ENCODE data around the gene SLC22A2.
"Not testable (repeated sequence)": the region's sequence is repeated elsewhere in the genome, so short reads cannot be mapped to it uniquely, and the experiment has no call there.

SLC22A2 gene

DNA sequence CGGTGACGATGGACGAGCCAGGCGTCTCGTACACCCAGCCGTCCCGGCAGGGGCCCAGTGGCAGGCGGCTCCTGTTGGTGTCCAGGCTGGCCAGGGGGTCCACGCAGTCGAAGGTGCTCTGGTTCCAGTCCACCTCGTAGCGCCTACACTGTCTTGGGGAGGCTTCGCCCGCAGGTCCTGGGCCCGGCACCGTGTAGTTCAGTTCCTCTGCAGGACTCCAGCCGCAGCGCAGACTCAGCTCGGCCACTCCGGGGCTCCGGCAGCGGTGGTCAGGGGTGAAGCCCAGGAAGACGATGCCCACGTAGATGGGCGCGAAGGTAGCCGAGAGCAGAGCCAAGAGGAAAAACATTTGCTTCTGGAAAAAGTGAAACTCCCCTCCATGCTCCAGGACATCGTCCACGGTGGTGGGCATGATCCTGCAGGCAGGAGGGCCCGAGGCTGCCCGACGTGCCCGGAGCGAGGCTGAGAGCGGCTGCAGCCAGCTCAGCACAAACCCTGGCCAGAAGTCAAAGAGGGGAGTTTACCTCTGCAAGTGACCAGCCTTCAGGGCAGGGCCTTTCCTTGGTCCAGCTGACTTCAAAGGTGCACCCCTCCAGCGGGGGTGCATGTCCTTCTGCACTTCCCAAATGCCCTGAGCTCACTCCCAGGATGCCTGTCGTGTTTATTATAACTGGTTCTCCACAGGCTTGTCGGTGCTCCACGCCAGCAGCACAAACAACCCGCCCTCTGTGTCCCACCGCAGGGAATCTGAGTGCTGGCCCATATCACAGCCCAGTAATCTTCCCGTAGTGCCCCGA lies at the start of gene SLC22A2:
Gene SLC22A2 (minus strand): TSS at position 476 of the 797 bp plus-strand sequence. CDS start 64 bp downstream, at position 412.
- no peak for DNase-seq

GRCh38 chr6:160305926-160306713 lies 47.5 kb upstream of the SLC22A2 start:
- no peak for DNase-seq

DNA sequence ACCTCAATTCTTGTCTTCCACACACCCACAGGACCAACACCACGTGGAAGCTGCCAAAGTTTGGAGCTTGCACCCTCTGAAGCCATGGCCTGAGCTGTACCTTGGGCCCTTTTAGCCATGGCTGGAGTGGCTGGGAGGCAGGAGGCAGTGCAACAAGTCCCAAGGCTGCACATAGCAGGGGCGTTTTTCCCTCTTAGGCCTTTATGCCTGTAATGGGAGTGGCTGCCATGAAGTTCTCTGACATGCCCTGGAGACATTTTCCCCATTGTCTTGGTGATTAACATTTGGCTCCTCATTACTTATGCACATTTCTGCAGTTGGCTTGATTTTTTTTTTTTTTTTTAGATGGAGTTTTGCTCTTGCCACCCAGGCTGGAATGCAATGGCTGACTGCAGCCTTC lies 45.2 kb upstream of the SLC22A2 start:
- no peak for DNase-seq

DNA sequence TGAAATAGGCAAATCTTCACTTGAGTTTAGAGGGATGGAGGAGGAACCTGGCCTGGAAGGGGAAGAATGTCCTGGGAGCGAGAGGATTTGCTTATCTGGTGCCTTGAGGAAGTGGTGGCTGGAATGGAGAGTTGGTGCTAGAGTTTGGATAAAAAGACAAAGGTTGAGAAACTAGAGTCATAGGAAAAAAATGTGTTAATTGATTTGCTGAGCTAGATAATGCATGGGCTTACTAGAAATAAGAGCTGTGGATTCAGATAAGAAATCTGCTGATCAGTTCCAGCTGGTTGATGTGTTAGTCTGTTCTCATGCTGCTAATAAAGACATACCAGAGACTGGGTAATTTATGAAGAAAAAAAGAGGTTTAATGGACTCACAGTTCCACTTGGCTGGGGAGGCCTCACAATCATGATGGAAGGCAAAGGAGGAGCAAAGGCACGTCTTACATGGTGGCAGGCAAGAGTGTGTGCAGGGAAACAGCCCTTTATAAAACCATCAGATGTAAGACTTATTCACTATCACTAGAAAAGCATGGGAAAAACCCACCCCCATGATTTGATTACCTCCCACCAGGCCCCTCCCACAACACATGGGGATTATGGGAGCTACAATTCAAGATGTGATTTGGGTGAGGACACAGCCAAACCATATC lies 43.9 kb upstream of the SLC22A2 start:
- not testable (repeated sequence) for DNase-seq

- DNase-seq: no peak
Measured at GRCh38 chr6:160301339-160301738, 42.7 kb upstream of the SLC22A2 start.

DNA sequence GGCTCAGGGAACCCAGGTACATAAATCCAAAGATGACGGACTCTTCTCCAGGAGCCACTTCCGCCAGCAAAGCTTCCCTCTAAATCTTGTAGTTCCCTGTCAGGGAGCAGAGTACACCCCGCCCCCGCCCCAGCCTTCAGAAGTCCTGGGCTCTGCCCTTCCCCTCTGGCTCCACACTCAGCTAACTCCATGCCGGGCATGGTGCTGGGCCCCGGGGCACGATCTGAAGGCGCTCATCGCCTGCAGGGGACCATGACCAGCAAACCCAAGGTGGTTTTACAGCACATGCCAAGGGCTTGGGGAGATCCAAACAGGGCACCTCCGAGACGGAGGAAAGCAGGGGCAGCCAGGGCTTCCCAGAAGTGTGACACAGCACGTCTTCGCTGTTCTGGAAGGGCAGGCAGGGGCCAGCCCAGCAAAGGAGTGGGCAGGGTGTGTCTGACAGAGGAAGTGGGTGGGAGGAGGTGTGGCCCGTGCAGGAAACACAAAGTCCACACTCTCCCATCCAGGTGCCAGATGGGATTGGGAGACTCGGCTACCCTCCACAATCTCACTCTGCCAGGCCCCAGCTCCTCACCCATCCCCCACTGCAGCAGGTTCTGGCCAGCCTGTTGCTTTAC lies 41.6 kb upstream of the SLC22A2 start:
- no peak for DNase-seq

DNA sequence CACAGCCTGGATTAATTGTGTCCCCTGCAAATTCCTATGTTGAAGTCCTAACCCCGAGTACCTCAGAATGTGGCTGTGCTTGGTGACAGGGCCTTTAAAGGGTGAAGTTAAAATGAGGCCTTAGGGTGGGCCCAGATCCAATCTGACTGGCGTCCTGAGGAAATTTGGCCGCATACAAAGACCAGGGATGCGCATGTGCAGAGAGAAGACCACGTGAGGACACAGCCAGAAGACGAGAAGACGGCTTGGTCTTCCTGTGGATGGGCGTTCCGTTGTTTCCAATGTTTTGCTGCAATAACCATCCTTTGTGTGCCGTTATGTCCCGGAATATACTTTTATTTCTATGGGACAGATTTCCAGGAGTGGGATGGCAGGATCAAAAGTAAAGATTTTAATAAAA lies 40.9 kb upstream of the SLC22A2 start:
- DNase-seq: no peak

GRCh38 chr6:160298121-160298520 lies 39.5 kb upstream of the SLC22A2 start:
- no peak for DNase-seq

- DNase-seq: no peak
Measured at GRCh38 chr6:160297310-160297709, 38.7 kb upstream of the SLC22A2 start.

DNA sequence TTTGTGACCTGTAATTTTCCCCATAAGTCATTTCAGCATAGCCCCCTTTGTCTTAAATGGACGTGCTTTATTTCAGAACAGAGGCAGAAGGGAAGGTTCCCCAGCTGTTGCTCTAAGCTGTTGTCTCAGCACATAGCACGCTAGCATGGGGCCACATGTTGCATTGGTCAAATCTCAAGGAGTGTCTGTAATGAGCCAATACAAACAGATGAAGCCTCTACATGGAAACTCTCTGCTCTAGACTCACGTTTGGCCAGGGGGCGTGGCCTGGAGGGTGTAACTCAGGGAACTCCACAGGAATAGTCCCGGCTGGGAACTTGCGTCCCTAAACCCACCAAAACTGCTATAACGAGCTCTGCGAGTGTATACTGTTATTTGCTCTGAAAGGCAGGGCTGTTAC lies 35.2 kb upstream of the SLC22A2 start:
- no peak for DNase-seq

GRCh38 chr6:160285541-160286105 lies 27.0 kb upstream of the SLC22A2 start:
- DNase-seq: no peak

DNA sequence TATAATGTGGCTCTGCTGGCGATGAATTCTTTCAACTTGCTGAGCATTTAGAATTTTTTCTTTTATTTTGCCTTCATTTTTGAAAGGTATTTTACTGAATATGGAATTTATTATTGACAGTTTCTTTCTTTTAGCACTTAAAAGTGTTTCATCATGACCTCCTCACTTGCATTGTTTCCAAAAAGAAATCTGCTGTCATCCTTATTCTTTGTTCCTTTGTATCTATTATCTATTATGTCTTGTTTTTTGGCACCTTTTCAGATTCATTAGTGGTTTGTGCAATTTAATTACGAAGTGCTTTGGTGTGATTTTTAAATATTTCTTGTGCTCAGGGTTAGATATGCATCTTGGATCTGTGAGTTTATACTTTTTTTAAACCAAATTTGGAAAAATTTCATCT lies 26.0 kb upstream of the SLC22A2 start:
- DNase-seq: no peak

DNA sequence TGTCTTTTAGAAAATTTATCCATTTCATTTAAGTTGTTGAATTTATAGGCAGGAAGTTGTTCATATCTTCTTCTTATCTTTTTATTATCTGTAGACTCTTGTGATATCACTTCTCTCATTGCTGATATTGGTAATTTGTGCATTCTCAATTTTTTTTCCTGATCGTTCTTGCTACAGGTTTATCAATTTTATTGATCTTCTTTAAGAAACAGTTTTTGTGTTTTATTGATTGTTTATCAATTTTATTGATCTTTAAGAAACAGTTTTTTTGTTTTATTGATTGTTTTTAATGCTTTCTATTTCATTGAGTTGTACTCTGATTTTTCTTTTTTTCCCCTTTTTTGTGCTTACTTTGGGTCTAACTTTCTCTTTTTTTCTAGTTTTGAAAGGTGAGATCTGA lies 23.8 kb upstream of the SLC22A2 start:
- no peak for DNase-seq

- no peak for DNase-seq
Measured at GRCh38 chr6:160279850-160280249, 21.2 kb upstream of the SLC22A2 start.

- no peak for DNase-seq
Measured at GRCh38 chr6:160278786-160279310, 20.2 kb upstream of the SLC22A2 start.

DNA sequence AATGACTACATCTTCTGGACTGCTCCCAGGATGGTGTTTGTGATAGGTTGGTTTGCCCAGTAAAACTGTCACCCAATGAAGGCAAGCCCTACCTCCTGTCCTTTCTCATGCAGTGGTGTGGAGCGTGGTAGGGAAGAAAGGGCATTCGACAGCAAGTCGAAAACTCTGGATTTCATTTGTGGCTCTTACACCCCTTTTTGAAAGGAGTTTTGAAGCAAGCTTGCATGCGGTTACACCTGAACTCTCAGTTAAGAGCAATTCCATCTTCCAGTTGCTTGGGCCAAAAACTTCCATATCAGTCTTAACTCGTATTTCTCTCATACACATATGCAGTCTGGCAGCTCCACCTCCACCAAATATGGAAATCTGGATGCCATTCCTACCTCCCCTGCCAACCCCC lies 19.7 kb upstream of the SLC22A2 start:
- DNase-seq: no peak

DNA sequence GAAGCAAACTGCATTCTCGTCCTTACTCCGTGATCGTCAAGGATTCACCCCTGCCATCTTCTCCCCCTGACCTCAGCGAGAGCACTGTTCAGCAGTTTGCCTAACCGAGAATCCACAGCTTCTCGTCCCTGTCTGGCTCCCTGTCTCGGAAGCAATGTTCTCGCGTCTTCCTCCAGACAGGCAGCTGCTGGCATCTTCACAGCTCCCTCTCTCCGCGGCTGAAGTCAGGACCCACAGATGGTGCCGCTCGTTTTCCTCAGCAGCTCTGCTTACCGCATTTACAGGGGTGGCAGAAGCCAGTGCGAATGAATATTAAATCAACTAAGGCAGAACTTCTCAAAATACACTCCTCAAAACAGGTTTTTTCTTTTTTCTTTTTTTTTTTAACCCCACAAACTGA lies 18.9 kb upstream of the SLC22A2 start:
- no peak for DNase-seq

- DNase-seq: no peak
Measured at GRCh38 chr6:160277144-160277543, 18.5 kb upstream of the SLC22A2 start.

DNA sequence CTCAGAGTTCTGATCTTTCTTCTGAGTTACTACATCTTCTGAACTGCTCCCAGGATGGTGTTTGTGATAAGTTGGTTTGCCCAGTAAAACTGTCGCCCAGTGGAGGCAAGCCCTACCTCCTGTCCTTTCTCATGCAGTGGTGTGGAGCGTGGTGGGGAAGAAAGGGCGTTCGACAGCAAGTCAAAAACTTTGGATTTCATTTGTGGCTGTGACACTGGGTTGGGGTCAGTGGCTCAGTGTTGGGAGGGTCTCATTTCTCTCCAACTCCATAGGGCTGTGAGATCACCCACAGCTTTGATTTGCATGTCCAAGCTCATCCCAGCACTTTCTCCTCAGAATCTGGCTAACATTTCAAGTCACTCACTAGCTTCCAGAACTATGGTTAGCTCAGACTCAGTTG lies 17.5 kb upstream of the SLC22A2 start:
- DNase-seq: no peak

GRCh38 chr6:160275511-160276003 lies 16.9 kb upstream of the SLC22A2 start:
- DNase-seq: no peak

- no peak for DNase-seq
Measured at GRCh38 chr6:160274871-160275510, 16.4 kb upstream of the SLC22A2 start.

DNA sequence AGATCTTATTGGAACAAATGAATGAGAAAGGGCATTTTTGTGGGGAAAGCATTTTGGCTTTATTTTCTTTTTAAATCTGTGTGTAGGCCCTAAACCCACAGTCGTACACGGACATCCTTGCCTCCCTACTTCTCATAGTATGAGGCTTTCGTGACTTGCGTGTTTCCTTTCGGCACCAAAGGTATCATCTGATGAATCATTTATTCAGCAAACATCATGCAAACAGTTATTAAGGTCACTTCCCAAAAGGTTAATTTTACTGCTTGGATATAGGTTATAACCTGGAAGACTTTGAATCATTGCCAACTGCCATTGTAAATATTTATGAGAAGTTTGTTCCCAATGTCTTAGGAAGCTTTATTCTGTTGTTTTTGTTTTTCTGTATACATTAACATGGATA lies 15.1 kb upstream of the SLC22A2 start:
- no peak for DNase-seq
